NCI-H187 (cell line): ENCODE data around the gene TKT.

Source experiments
- DNase-seq, 2 experiments: peaks; one replicate each; lab custom pipeline; 2025; lab: John Stamatoyannopoulos, UW

Gene TKT

DNA sequence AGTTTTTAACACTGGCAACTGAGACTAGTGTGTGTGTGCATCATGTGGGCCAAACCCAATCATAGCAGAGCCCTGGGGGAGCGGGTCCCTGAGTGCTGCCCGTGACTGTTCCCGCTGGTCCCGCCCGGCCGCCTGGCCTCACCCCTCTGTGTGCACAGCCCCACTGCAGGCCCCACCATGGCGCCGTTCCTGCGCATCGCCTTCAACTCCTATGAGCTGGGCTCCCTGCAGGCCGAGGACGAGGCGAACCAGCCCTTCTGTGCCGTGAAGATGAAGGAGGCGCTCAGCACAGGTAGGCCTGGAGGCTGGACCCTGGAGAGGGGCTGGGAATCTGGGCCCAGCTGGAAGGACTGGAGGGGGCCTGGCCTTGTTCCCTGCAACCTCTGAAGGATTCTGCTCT is 77.6 kb downstream of the TKT start:
- no peak for DNase-seq

GRCh38 chr3:53175613-53176540 is 79.9 kb downstream of the TKT start:
- no peak for DNase-seq
